Tibial nerve (tissue), 4 donors: Measurements from ENCODE around the gene HSPA13. TPM values are rescaled to one million over a fixed set of nuclear protein-coding genes. Genes with fewer than 3 reads are reported as not detected.
"Not testable (repeated sequence)": the region's sequence is repeated elsewhere in the genome, so short reads cannot be mapped to it uniquely, and the experiment has no call there.

Experiments
- DNase-seq, 2 donors: peaks; one replicate each; pipeline ENCODE4 v3.0.0-alpha.2; 2019; ENCODE audit warnings: low spot score in 2 of 2
- H3K27ac ChIP-seq, 4 donors: fragments of 200-600 bp; sonication (generic) in 3 of 4; one replicate each; pipeline ENCODE4 v1.5.1; 2017 to 2019; ENCODE audit warnings: mild to moderate bottlenecking in 1 of 4
- H3K27me3 ChIP-seq, 2 donors: fragments of 200-600 bp; sonication (generic) in 1 of 2; one replicate each; pipeline versions ENCODE4 v1.5.1 to v1.6.0; 2017 to 2019
- H3K36me3 ChIP-seq, 3 donors: fragments of 200-600 bp; sonication (generic); one replicate each; pipeline ENCODE4 v1.5.1; 2018 to 2019
- H3K4me1 ChIP-seq, 4 donors: fragments of 200-600 bp; sonication (generic) in 3 of 4; one replicate each; pipeline ENCODE4 v1.5.1; 2017 to 2019
- H3K4me3 ChIP-seq, 4 donors: fragments of 200-600 bp; sonication (generic) in 3 of 4; one replicate each; pipeline ENCODE4 v1.5.1; 2017 to 2019; ENCODE audit warnings: mild to moderate bottlenecking in 1 of 4, moderate library complexity in 1 of 4
- H3K9me3 ChIP-seq, 4 donors: fragments of 200-600 bp; sonication (generic) in 3 of 4; one replicate each; pipeline ENCODE4 v1.5.1; 2017 to 2019
- EP300 ChIP-seq, 2 donors: sonication (generic); formaldehyde crosslinking; IDR thresholded peaks; one replicate each; pipeline ENCODE4 v1.6.1; 2017; ENCODE audit warnings: antibody characterized with exemption in 2 of 2, mild to moderate bottlenecking in 1 of 2
- POLR2A ChIP-seq, 2 donors: fragments of 450-650 bp; IDR thresholded peaks; one replicate each; pipeline ENCODE4 v1.6.1; 2017; ENCODE audit warnings: antibody characterized with exemption in 2 of 2, mild to moderate bottlenecking in 2 of 2, moderate library complexity in 2 of 2
- WGBS, 2 donors: methylation state at CpG; one replicate each; pipeline ENCODE4 v1.1.5; 2018; 5-methylcytosine and 5-hydroxymethylcytosine counted together
- total RNA-seq, 4 donors: library from RNA; depleted of rRNA; stranded (reverse); fragments of >200 nt; gene quantifications; one replicate each; pipeline ENCODE4 v1.1.0, GENCODE V29; 2016
- TF ChIP-seq, protein P1 (sequence below), 5 experiments: fragments of 200-600 bp in 3 of 5; fragments of 450-650 bp in 2 of 5; sonication (generic) in 3 of 5; IDR thresholded peaks; one replicate each; pipeline ENCODE4 v1.5.1; 2016 to 2019; ENCODE audit warnings: antibody characterized with exemption in 5 of 5, mild to moderate bottlenecking in 3 of 5, moderate library complexity in 2 of 5

Gene HSPA13
- total RNA-seq, 4 donors from 2014 or later: 19.4 to 32.4 (median 30.4) TPM

DNA sequence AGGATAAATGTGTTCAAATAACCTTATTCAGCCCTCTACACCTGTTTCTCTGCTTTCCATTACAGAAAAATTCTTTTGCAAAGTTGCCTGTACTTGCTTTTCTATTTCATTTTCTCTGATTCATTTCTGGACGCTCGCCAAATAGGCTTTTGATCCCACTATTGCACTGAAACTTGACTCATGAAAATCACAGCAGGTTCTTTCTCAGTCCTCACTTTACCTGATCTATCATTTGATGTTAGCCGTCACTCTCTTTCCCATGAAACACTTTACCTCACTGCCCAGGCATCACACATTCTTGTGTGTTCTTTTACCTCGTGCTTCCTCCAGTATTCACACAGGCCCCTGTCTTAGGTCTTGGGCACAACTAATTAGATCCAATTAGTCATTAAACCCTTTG, 26.2 kb downstream of the HSPA13 start:
- WGBS, 2 donors: 68 to 78% methylated on average over 4 of the region's 4 CpGs
- H3K4me3 ChIP-seq: no peak overlapping the region
- no peaks in the 10 kb centered on the region for H3K27me3 ChIP-seq
- TF ChIP-seq POLR2A (IDR thresholded peaks at IDR 0.05) (no peak), EP300 (IDR thresholded peaks at IDR 0.05) (no peak)
- TF ChIP-seq, protein P1, sequence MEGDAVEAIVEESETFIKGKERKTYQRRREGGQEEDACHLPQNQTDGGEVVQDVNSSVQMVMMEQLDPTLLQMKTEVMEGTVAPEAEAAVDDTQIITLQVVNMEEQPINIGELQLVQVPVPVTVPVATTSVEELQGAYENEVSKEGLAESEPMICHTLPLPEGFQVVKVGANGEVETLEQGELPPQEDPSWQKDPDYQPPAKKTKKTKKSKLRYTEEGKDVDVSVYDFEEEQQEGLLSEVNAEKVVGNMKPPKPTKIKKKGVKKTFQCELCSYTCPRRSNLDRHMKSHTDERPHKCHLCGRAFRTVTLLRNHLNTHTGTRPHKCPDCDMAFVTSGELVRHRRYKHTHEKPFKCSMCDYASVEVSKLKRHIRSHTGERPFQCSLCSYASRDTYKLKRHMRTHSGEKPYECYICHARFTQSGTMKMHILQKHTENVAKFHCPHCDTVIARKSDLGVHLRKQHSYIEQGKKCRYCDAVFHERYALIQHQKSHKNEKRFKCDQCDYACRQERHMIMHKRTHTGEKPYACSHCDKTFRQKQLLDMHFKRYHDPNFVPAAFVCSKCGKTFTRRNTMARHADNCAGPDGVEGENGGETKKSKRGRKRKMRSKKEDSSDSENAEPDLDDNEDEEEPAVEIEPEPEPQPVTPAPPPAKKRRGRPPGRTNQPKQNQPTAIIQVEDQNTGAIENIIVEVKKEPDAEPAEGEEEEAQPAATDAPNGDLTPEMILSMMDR (IDR thresholded peaks at IDR 0.05): no peak
- H3K9me3 ChIP-seq: no peaks in the 10 kb centered on the region
- no peaks in the 10 kb centered on the region for H3K4me1 ChIP-seq
- H3K27ac ChIP-seq: no peak overlapping the region
- no peaks in the 10 kb centered on the region for H3K36me3 ChIP-seq
- no peak for DNase-seq

DNA sequence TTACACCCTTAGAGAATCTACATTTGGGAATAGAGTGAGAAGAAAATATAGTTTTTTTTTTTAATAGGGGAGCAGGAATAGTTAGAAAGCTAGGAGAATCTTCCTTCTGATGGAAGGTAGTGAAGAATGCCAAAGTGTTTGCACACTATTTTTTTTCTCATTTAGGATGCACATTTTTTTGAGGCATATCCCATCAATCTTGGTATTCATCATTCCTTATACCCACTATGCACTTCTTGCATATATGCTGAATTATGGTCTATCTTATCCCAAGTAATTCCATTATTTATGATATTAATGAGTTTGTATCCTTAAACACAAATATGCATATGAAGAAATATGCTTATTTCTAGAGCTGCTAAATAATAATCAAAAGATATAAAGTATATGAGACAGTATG, 28.4 kb downstream of the HSPA13 start:
- H3K36me3 ChIP-seq: no peaks in the 10 kb centered on the region
- H3K9me3 ChIP-seq: no peaks in the 10 kb centered on the region
- no peak overlapping the region for H3K27ac ChIP-seq
- H3K4me3 ChIP-seq: no peak overlapping the region
- no peaks in the 10 kb centered on the region for H3K27me3 ChIP-seq
- TF ChIP-seq, protein P1 (IDR thresholded peaks at IDR 0.05): no peak
- TF ChIP-seq POLR2A (IDR thresholded peaks at IDR 0.05) (no peak), EP300 (IDR thresholded peaks at IDR 0.05) (no peak)
- no peaks in the 10 kb centered on the region for H3K4me1 ChIP-seq
- DNase-seq: no peak

DNA sequence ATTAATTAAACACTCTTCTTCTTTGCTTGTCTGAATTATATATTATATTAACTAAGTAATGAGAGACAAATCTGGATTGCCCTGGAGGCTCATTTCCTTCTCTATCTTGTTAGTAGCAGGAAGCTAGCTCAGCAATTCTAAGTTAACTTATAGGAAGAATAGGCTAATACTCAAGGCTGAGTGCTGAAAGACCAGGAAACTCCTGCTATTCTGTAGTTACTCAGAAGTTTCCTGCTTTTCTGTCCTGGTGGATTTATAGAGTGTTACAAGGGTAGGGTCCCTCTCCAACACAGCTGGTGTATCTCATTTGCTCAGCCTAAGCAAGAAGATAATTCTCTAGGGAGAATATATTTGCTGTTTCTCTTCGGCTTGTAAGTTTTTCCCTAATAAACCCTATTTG, 29.2 kb downstream of the HSPA13 start:
- Histone ChIP-seq H3K9me3 (no peaks in the 10 kb centered on the region), H3K36me3 (no peaks in the 10 kb centered on the region), H3K4me3 (no peak overlapping the region), H3K27me3 (no peaks in the 10 kb centered on the region), H3K4me1 (no peaks in the 10 kb centered on the region), H3K27ac (no peak overlapping the region)
- WGBS, 2 donors: 30 to 73% methylated on average over 1 of the region's 1 CpG
- TF ChIP-seq, protein P1 (IDR thresholded peaks at IDR 0.05): no peak
- TF ChIP-seq POLR2A (IDR thresholded peaks at IDR 0.05): no peak
- TF ChIP-seq EP300 (IDR thresholded peaks at IDR 0.05): no peak
- no peak for DNase-seq

DNA sequence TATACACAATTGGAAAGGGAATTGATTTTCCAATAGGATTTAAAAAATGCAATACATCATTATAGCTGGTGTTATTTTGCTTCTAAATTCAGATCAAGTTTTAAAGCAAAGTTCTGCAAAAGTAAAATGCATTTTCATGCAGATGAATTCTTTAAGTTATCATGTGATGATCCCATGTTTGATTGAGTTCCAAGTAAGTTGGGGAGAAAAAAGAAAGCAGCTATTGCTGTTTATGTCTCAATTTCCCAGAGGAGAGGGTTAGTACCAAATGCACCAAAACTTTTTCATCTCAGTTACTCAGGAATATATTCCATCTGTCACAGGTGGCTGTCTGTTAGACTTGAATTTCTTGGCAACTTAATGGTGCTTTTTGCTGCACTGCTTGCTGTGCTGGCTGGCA, 29.7 kb downstream of the HSPA13 start:
- no peak for TF ChIP-seq POLR2A (IDR thresholded peaks at IDR 0.05)
- TF ChIP-seq, protein P1 (IDR thresholded peaks at IDR 0.05): no peak
- H3K27me3 ChIP-seq: no peaks in the 10 kb centered on the region
- no peak overlapping the region for H3K4me3 ChIP-seq
- no peaks in the 10 kb centered on the region for H3K4me1 ChIP-seq
- DNase-seq: no peak
- H3K27ac ChIP-seq: no peak overlapping the region
- no peaks in the 10 kb centered on the region for H3K36me3 ChIP-seq
- H3K9me3 ChIP-seq: no peaks in the 10 kb centered on the region

DNA sequence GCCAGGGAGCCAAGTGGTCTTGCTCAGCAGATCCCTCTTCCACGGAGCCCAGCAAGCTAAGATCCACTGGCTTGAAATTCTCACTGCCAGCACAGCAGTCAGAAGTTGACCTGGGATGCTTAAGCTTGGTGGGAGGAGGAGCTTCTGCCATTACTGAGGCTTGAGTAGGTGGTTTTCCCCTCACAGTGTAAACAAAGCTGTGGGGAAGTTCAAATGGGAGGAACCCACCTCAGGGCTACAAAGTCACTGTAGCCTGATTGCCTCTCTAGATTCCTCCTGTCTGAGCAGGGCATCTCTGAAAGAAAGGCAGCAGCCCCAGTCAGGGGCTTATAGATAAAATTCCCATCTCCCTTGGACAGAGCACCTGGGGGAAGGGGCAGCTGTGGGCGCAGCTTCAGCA, 55.6 kb downstream of the HSPA13 start:
- not testable (repeated sequence) for H3K27ac ChIP-seq, H3K4me1 ChIP-seq, H3K27me3 ChIP-seq, DNase-seq, H3K9me3 ChIP-seq, H3K4me3 ChIP-seq, H3K36me3 ChIP-seq
- WGBS, 2 donors: 75 to 77% methylated on average over 2 of the region's 2 CpGs

DNA sequence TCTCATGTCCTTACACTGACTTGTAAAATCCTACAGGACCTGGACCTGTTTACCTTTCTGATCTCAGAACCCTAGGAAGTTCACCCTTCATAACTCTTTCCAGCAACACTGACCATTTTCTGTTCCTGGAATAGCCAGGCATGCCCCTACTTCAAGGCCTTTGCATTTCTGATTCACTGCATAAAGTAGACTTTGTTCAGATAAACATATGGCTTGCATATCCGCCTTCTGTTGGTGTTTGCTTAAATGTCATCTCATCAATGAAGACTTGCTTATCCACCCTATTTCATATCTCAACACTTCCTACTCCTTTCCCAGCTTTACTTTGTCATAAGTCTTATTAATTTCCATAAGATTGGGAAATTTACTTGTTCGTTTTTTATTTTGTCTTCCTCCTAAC, 57.4 kb downstream of the HSPA13 start:
- Histone ChIP-seq H3K27me3 (no peaks in the 10 kb centered on the region), H3K36me3 (no peaks in the 10 kb centered on the region), H3K4me1 (no peaks in the 10 kb centered on the region), H3K27ac (no peak overlapping the region), H3K9me3 (peaks cover 0 to 4% (median 0%) of the 10 kb centered on the region in 4 donors), H3K4me3 (no peak overlapping the region)
- DNase-seq: no peak
- 60 to 73% methylated on average over 2 of the region's 2 CpGs for WGBS, 2 donors
- TF ChIP-seq EP300 (IDR thresholded peaks at IDR 0.05) (no peak), POLR2A (IDR thresholded peaks at IDR 0.05) (no peak)
- TF ChIP-seq, protein P1 (IDR thresholded peaks at IDR 0.05): no peak
